ENCODE measurements around the gene PPP2R5A.

The PPP2R5A gene

GRCh38 chr1:212284744-212285684 lies at the start of gene PPP2R5A:
TSS of gene PPP2R5A (plus strand) at chr1:212285410. CDS start at chr1:212286111, 701 bp downstream.
- in situ Hi-C loops (cut with MboI; ENCODE audit: low pct_unique_long_range_greater_than_20kb, low sequenced_read_pairs, unreplicated experiment) = no loop called here
- TF ChIP-seq CTCF (IDR thresholded peaks at IDR 0.05; ENCODE audit: extremely low read depth, insufficient read depth, missing control alignments) = peak; percentile 43
- peak; percentile 96 for DNase-seq (ENCODE audit: low spot score)

- DNase-seq (ENCODE audit: low spot score) = no peak
- TF ChIP-seq CTCF (IDR thresholded peaks at IDR 0.05; ENCODE audit: extremely low read depth, insufficient read depth, missing control alignments) = no peak
- in situ Hi-C loops (cut with MboI; ENCODE audit: low pct_unique_long_range_greater_than_20kb, low sequenced_read_pairs, unreplicated experiment) = no loop called here
These were observed 49.4 kb upstream of the PPP2R5A start for GRCh38 chr1:212235857-212236256.

GRCh38 chr1:212236664-212237220 lies 48.5 kb upstream of the PPP2R5A start:
- no peak for DNase-seq (ENCODE audit: low spot score)
- in situ Hi-C loops (cut with MboI; ENCODE audit: low pct_unique_long_range_greater_than_20kb, low sequenced_read_pairs, unreplicated experiment) = no loop called here
- no peak for TF ChIP-seq CTCF (IDR thresholded peaks at IDR 0.05; ENCODE audit: extremely low read depth, insufficient read depth, missing control alignments)

- no peak for TF ChIP-seq CTCF (IDR thresholded peaks at IDR 0.05; ENCODE audit: extremely low read depth, insufficient read depth, missing control alignments)
- peak; percentile 36 for DNase-seq (ENCODE audit: low spot score)
These were observed 47.6 kb upstream of the PPP2R5A start for GRCh38 chr1:212237651-212238050.

GRCh38 chr1:212238552-212238951 lies 46.7 kb upstream of the PPP2R5A start:
- in situ Hi-C loops (cut with MboI; ENCODE audit: low pct_unique_long_range_greater_than_20kb, low sequenced_read_pairs, unreplicated experiment) = no loop called here
- no peak for DNase-seq (ENCODE audit: low spot score)

More at GRCh38 chr1:212237651-212238050, 47.6 kb upstream of the PPP2R5A start:
- in situ Hi-C loops (cut with MboI; ENCODE audit: low pct_unique_long_range_greater_than_20kb, low sequenced_read_pairs, unreplicated experiment) = no loop called here

GRCh38 chr1:212241501-212241900 lies 43.7 kb upstream of the PPP2R5A start:
- in situ Hi-C loops (cut with MboI; ENCODE audit: low pct_unique_long_range_greater_than_20kb, low sequenced_read_pairs, unreplicated experiment) = no loop called here
- TF ChIP-seq CTCF (IDR thresholded peaks at IDR 0.05; ENCODE audit: extremely low read depth, insufficient read depth, missing control alignments) = no peak

More at GRCh38 chr1:212238552-212238951, 46.7 kb upstream of the PPP2R5A start:
- TF ChIP-seq CTCF (IDR thresholded peaks at IDR 0.05; ENCODE audit: extremely low read depth, insufficient read depth, missing control alignments) = no peak

More at GRCh38 chr1:212241501-212241900, 43.7 kb upstream of the PPP2R5A start:
- no peak for DNase-seq (ENCODE audit: low spot score)
